AG04449 (cell line): ENCODE results near the gene PSMA7.

Experiments used
- CTCF ChIA-PET: fragments of 350-600 bp; formaldehyde crosslinking; extraction: SDS; loops from one replicate; lab custom pipeline; 2021; ENCODE audit warnings: antibody characterized with exemption; lab: Yijun Ruan, JAX
- POLR2A ChIA-PET: fragments of 400-600, 350-600 bp; formaldehyde crosslinking; extraction: SDS; loops from one replicate; lab custom pipeline; 2020; ENCODE audit warnings: antibody characterized with exemption, inconsistent platforms; lab: Yijun Ruan, JAX
- DNase-seq: peaks from one replicate; pipeline ENCODE4 v3.0.0-alpha.2; 2010; ENCODE audit warnings: low read depth, low spot score
- H3K4me3 ChIP-seq: 2 replicates; pipeline ENCODE4 v1.5.1; 2011; ENCODE audit warnings: low read depth, mild to moderate bottlenecking, control low read depth, low read length
- CTCF ChIP-seq: IDR thresholded peaks from one replicate; pipeline ENCODE4 v1.5.1; 2011; ENCODE audit warnings: mild to moderate bottlenecking, moderate library complexity, low read length, control low read depth, inconsistent platforms; ENCODE audit not compliant: insufficient read depth; ENCODE audit errors: missing control alignments

The PSMA7 gene

GRCh38 chr20:62131560-62132320 lies 11.5 kb downstream of the PSMA7 start:
- TF ChIP-seq CTCF, result no peak
- POLR2A ChIA-PET, result interaction anchor here (4.6 kb wide), 1 partner anchor 9 kb away, joined by 29 read pairs; the partner anchor contains the start of gene LSM14B
- no peak overlapping the region for H3K4me3 ChIP-seq
- no peak for DNase-seq
- CTCF ChIA-PET, result interaction anchor here (1.6 to 11.6 kb wide), 3 partner anchors 9 to 122 kb away, joined by 3 to 134 read pairs (median 4); no protein-coding TSS in a partner anchor

DNA sequence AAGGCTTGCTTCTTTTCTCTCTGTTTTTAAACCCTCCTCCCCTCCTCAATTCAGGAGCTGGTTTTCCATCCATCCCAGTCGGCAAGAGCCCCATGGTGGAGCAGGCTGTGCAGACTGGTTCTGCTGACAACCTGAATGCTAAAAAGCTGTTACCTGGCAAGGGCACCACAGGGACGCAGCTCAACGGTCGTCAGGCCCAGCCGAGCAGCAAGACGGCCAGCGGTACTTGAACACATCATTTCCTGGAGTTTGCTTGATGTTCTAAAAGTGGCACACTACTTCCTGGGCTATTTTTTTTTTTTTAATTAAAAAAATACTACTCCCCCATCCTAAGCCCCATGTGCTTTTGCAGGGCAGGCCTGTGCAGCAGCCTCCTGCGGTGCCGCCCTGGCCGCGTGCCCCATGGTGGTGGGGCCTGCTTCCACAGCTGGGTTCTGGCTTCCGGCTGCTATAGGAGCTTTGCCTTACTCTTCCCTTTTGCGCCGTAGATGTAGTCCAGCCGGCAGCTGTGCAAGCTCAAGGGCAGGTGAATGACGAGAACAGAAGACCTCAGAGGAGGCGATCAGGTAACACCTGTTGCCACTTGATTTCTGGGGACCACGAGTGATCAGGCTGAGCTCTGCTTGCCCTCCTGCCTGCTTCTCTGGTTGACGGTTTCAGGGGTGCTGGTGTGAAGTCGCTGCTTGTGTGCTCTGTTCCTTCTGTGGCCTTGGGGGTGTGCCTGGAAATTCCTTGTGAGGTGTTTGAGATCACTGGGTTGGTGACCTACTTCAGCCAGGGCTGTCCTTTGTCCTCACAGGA lies 13.3 kb downstream of the PSMA7 start:
- CTCF ChIA-PET, result interaction anchor here (0.8 to 7.1 kb wide), 6 partner anchors 9 to 119 kb away, joined by 3 to 45 read pairs (median 10); partner anchors contain the start of genes PSMA7 and SS18L1
- DNase-seq, result no peak
- TF ChIP-seq CTCF, result no peak
- POLR2A ChIA-PET, result no interaction called here
- no peak overlapping the region for H3K4me3 ChIP-seq

GRCh38 chr20:62128502-62128901 lies 14.7 kb downstream of the PSMA7 start:
- no peak for DNase-seq
- POLR2A ChIA-PET, result no interaction called here
- no peak overlapping the region for H3K4me3 ChIP-seq
- CTCF ChIA-PET, result interaction anchor here (3.3 to 7.1 kb wide), 3 partner anchors 10 to 117 kb away, joined by 16 to 45 read pairs (median 27); partner anchors contain the start of genes PSMA7 and SS18L1
- no peak for TF ChIP-seq CTCF

- ChIA-PET POLR2A (no interaction called here), CTCF (interaction anchor here (0.6 to 7.1 kb wide), 6 partner anchors 8 to 117 kb away, joined by 3 to 45 read pairs (median 22); partner anchors contain the start of genes PSMA7 and SS18L1)
- no peak for TF ChIP-seq CTCF
- no peak overlapping the region for H3K4me3 ChIP-seq
- no peak for DNase-seq
Measured at GRCh38 chr20:62127799-62128198, 15.4 kb downstream of the PSMA7 start.

GRCh38 chr20:62126141-62126540 lies 17.1 kb downstream of the PSMA7 start:
- no peak overlapping the region for H3K4me3 ChIP-seq
- ChIA-PET CTCF (interaction anchor here (0.8 to 7.1 kb wide), 6 partner anchors 9 to 115 kb away, joined by 3 to 45 read pairs (median 22); partner anchors contain the start of genes PSMA7 and SS18L1), POLR2A (no interaction called here)
- no peak for TF ChIP-seq CTCF
- DNase-seq, result no peak
